DMS 273 (cell line): ENCODE measurements around the gene RPS6KL1.

Experiments
- DNase-seq: peaks from one replicate; lab custom pipeline; 2025; ENCODE audit not compliant: unreplicated experiment; lab: John Stamatoyannopoulos, UW

Gene RPS6KL1

DNA sequence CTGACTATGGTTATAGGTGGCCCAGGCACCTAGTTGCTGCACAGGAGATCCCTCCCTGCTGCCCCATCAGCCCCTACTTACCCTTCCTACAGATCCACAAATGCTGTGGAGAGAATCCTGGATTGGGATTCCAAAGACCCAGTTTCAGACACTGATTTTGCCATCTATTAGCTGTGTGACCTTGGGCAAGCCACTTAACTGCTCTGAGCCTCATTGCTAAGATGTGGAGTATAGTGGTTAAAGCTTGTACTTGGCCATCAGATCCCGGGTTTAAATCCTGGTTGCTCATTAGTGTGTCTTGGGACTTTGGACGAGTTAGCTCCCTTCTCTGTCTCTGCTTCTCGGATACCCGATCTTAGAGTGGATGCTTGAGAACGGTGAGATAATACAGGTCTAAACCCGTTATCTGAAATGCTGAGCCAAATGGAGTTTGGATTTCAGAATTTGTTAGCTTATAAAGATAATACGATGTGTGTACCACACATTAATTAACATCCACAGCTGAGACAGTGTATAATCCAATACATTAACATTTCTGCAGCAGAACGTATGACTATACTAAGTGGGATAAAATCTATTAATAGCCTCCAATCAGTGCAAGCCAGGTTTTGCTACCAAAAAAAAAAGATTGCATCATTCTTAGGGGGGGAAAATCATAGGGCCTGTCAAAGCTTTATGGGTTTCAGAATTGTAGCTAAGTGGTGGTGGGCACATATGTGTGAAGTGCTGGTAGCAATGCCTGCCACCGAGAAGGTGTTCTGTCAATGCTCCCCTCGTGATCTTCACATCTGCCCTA, 63.1 kb downstream of the RPS6KL1 start:
- no peak for DNase-seq

DNA sequence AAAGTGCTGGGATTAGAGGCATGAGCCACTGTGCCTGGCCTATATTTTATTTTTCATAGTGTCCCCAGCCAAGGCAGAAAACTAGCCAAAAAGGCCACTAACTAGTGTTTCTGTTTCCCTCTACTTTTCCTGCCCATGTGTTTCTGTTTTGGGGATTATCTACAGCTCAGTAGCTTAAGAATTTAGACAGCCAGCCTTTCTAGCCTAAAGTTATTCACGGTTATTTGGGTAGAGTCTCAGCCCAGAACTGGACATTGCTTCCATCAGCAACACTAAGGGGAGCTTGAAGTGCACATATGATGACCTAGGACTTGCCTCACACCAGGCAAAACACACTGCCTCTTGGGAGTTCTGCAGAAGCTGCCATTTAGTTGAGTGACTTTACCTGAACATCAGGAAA, 65.0 kb downstream of the RPS6KL1 start:
- no peak for DNase-seq

DNA sequence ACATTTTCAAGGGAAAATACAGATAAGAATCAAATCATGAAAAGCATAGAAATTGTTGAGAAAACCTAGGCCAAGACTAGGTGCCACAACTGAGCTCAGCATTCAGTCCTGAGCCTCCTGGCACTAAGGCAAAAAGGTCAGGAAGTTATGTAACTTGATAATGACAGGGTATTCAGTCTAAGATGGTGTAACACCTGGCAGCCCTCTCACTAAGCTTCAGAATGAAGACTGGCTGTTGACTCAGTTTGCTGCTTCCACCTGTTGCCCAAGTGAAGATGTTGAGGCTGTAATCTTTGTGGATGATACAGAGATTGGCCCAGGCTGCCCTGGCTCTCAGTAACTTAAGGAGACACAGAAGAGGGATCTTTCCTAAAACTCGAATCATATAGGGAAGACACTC, 66.7 kb downstream of the RPS6KL1 start:
- DNase-seq: peak; percentile 18

DNA sequence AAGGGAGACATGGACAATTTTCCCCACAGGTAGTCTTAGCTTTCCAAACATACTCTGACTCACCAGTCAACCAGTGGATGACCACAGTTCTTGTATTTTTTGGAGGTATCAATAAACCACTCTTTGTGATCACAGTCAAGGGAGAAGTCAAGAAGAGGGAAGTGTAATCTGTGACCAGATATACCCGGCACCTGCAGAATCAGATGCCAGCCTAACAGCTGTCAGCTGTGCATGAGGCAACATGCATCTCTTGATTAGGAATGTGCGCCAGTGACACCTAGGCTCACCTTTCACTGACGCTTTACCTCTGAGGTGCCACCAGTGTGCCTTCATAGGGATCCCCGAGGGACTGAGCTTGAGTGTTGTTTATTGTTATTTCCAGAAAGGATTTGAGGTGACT, 67.1 kb downstream of the RPS6KL1 start:
- no peak for DNase-seq

DNA sequence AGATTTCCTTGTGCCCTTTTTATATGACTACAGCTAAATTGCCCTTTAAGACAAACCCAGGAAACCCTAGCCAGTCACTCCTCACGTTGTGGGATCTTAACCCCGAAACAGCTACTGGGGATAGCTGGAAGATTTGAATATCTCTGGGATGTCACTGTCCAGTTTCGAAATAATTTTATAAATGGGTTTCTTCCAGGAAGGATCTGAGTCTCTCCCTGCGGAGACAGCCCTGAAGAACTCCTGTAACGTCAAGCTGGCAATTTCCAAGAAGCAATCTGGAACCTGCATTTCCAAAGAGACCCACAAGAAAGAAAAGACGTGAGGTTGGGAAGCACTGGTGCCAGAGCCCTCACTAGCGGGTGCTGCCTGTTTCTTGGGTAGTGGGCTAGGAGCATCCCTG, 68.0 kb downstream of the RPS6KL1 start:
- no peak for DNase-seq
